ENCODE measurements around the gene SLC13A1. TPM values are rescaled to one million over a fixed set of nuclear protein-coding genes. Genes with fewer than 3 reads are reported as not detected.
"Not testable (repeated sequence)": the region's sequence is repeated elsewhere in the genome, so short reads cannot be mapped to it uniquely, and the experiment has no call there.

SLC13A1 gene
- total RNA-seq, 2 experiments from 2014 or later: not detected

- Mint-ChIP-seq H3K36me3 (ENCODE audit: low read depth) (no peaks in the 10 kb centered on the region), H3K4me1 (ENCODE audit: low read depth) (no peaks in the 10 kb centered on the region), H3K9me3 (ENCODE audit: insufficient read depth) (no peaks in the 10 kb centered on the region), H3K27me3 (ENCODE audit: low read depth) (no peaks in the 10 kb centered on the region), H3K4me3 (no peak overlapping the region), H3K27ac (no peak overlapping the region)
- POLR2A ChIA-PET: no interaction called here
- CTCF ChIA-PET: no interaction called here
- no peak for DNase-seq
- no peak for ATAC-seq
Measured at GRCh38 chr7:123099712-123100111, 100.1 kb downstream of the SLC13A1 start.

GRCh38 chr7:123096976-123097375 is 102.8 kb downstream of the SLC13A1 start:
- H3K27me3 Mint-ChIP-seq (ENCODE audit: low read depth): no peaks in the 10 kb centered on the region
- CTCF ChIA-PET: no interaction called here
- no peaks in the 10 kb centered on the region for H3K4me1 Mint-ChIP-seq (ENCODE audit: low read depth)
- no peaks in the 10 kb centered on the region for H3K36me3 Mint-ChIP-seq (ENCODE audit: low read depth)
- no peak for DNase-seq
- H3K27ac Mint-ChIP-seq: no peak overlapping the region
- H3K9me3 Mint-ChIP-seq (ENCODE audit: insufficient read depth): no peaks in the 10 kb centered on the region
- H3K4me3 Mint-ChIP-seq: no peak overlapping the region
- POLR2A ChIA-PET: no interaction called here
- ATAC-seq: no peak

- DNase-seq (no peak), ATAC-seq (no peak)
- H3K4me3 Mint-ChIP-seq: no peak overlapping the region
- H3K36me3 Mint-ChIP-seq (ENCODE audit: low read depth): no peaks in the 10 kb centered on the region
- POLR2A ChIA-PET: no interaction called here
- no peaks in the 10 kb centered on the region for H3K9me3 Mint-ChIP-seq (ENCODE audit: insufficient read depth)
- H3K27ac Mint-ChIP-seq: no peak overlapping the region
- no peaks in the 10 kb centered on the region for H3K27me3 Mint-ChIP-seq (ENCODE audit: low read depth)
- H3K4me1 Mint-ChIP-seq (ENCODE audit: low read depth): no peaks in the 10 kb centered on the region
- CTCF ChIA-PET: no interaction called here
Measured at GRCh38 chr7:123096434-123096833, 103.3 kb downstream of the SLC13A1 start.

GRCh38 chr7:123090456-123090855 is 109.3 kb downstream of the SLC13A1 start:
- DNase-seq (no peak), ATAC-seq (no peak)
- CTCF ChIA-PET: no interaction called here
- Mint-ChIP-seq H3K27me3 (ENCODE audit: low read depth) (no peaks in the 10 kb centered on the region), H3K9me3 (ENCODE audit: insufficient read depth) (peaks cover 18% of the 10 kb centered on the region), H3K36me3 (ENCODE audit: low read depth) (no peaks in the 10 kb centered on the region), H3K4me3 (no peak overlapping the region), H3K27ac (no peak overlapping the region), H3K4me1 (ENCODE audit: low read depth) (no peaks in the 10 kb centered on the region)
- POLR2A ChIA-PET: no interaction called here

GRCh38 chr7:123086910-123087309 is 112.9 kb downstream of the SLC13A1 start:
- H3K36me3 Mint-ChIP-seq (ENCODE audit: low read depth); H3K4me3 Mint-ChIP-seq; H3K27me3 Mint-ChIP-seq (ENCODE audit: low read depth); H3K27ac Mint-ChIP-seq; POLR2A ChIA-PET; CTCF ChIA-PET; DNase-seq; ATAC-seq; H3K4me1 Mint-ChIP-seq (ENCODE audit: low read depth): not testable (repeated sequence)
- peaks cover 18% of the 10 kb centered on the region for H3K9me3 Mint-ChIP-seq (ENCODE audit: insufficient read depth)

- CTCF ChIA-PET, H3K27ac Mint-ChIP-seq, DNase-seq: not testable (repeated sequence)
Measured at GRCh38 chr7:123084861-123085260, 114.9 kb downstream of the SLC13A1 start.

GRCh38 chr7:123079021-123079420 is 120.7 kb downstream of the SLC13A1 start:
- H3K36me3 Mint-ChIP-seq (ENCODE audit: low read depth): no peaks in the 10 kb centered on the region
- H3K9me3 Mint-ChIP-seq (ENCODE audit: insufficient read depth): no peaks in the 10 kb centered on the region
- no peaks in the 10 kb centered on the region for H3K27me3 Mint-ChIP-seq (ENCODE audit: low read depth)
- DNase-seq (no peak), ATAC-seq (no peak)
- no peaks in the 10 kb centered on the region for H3K4me1 Mint-ChIP-seq (ENCODE audit: low read depth)
- CTCF ChIA-PET: no interaction called here
- POLR2A ChIA-PET: no interaction called here
- H3K27ac Mint-ChIP-seq: no peak overlapping the region
- no peak overlapping the region for H3K4me3 Mint-ChIP-seq

More at GRCh38 chr7:123084861-123085260, 114.9 kb downstream of the SLC13A1 start:
- H3K27me3 Mint-ChIP-seq (ENCODE audit: low read depth); H3K4me1 Mint-ChIP-seq (ENCODE audit: low read depth); H3K4me3 Mint-ChIP-seq; ATAC-seq; POLR2A ChIA-PET; H3K36me3 Mint-ChIP-seq (ENCODE audit: low read depth): not testable (repeated sequence)
- peaks cover 17% of the 10 kb centered on the region for H3K9me3 Mint-ChIP-seq (ENCODE audit: insufficient read depth)

GRCh38 chr7:123075838-123076467 is 123.8 kb downstream of the SLC13A1 start:
- no peaks in the 10 kb centered on the region for H3K4me1 Mint-ChIP-seq (ENCODE audit: low read depth)
- H3K27ac Mint-ChIP-seq: no peak overlapping the region
- ATAC-seq: no peak
- H3K36me3 Mint-ChIP-seq (ENCODE audit: low read depth): no peaks in the 10 kb centered on the region
- CTCF ChIA-PET: no interaction called here
- H3K27me3 Mint-ChIP-seq (ENCODE audit: low read depth): no peaks in the 10 kb centered on the region
- DNase-seq: no peak
- POLR2A ChIA-PET: no interaction called here
- no peak overlapping the region for H3K4me3 Mint-ChIP-seq
- no peaks in the 10 kb centered on the region for H3K9me3 Mint-ChIP-seq (ENCODE audit: insufficient read depth)

GRCh38 chr7:123070702-123071286 is 129.0 kb downstream of the SLC13A1 start:
- ChIA-PET POLR2A (no interaction called here), CTCF (no interaction called here)
- H3K36me3 Mint-ChIP-seq (ENCODE audit: low read depth): no peaks in the 10 kb centered on the region
- ATAC-seq (no peak), DNase-seq (no peak)
- H3K9me3 Mint-ChIP-seq (ENCODE audit: insufficient read depth): no peaks in the 10 kb centered on the region
- H3K27me3 Mint-ChIP-seq (ENCODE audit: low read depth): no peaks in the 10 kb centered on the region
- H3K4me1 Mint-ChIP-seq (ENCODE audit: low read depth): no peaks in the 10 kb centered on the region
- no peak overlapping the region for H3K4me3 Mint-ChIP-seq
- no peak overlapping the region for H3K27ac Mint-ChIP-seq

GRCh38 chr7:123067814-123068213 is 132.0 kb downstream of the SLC13A1 start:
- CTCF ChIA-PET: no interaction called here
- POLR2A ChIA-PET: no interaction called here
- DNase-seq: no peak
- H3K36me3 Mint-ChIP-seq (ENCODE audit: low read depth): no peaks in the 10 kb centered on the region
- no peaks in the 10 kb centered on the region for H3K27me3 Mint-ChIP-seq (ENCODE audit: low read depth)
- no peaks in the 10 kb centered on the region for H3K9me3 Mint-ChIP-seq (ENCODE audit: insufficient read depth)
- H3K27ac Mint-ChIP-seq: no peak overlapping the region
- H3K4me3 Mint-ChIP-seq: no peak overlapping the region
- no peaks in the 10 kb centered on the region for H3K4me1 Mint-ChIP-seq (ENCODE audit: low read depth)
- ATAC-seq: no peak

Other genes with a start within 250 kb of the SLC13A1 start
- not detected for gene TAS2R16, start 204.3 kb downstream of the SLC13A1 start, total RNA-seq